CD4-positive, alpha-beta T cell treated with Interferon alpha-2 for 1 hour (primary cell): ENCODE data around the gene MTG1.
A peak's percentile ranks its signal among the peaks of the same experiment; 100 is the strongest.
"Not testable (repeated sequence)": the region's sequence is repeated elsewhere in the genome, so short reads cannot be mapped to it uniquely, and the experiment has no call there.

Experiments used
- DNase-seq, 2 donors: peaks; one replicate each; pipeline ENCODE4 v3.0.0-alpha.2; 2020 to 2022

MTG1 gene

GRCh38 chr10:133359972-133360610 lies 33.9 kb upstream of the MTG1 start:
- no peak for DNase-seq

DNA sequence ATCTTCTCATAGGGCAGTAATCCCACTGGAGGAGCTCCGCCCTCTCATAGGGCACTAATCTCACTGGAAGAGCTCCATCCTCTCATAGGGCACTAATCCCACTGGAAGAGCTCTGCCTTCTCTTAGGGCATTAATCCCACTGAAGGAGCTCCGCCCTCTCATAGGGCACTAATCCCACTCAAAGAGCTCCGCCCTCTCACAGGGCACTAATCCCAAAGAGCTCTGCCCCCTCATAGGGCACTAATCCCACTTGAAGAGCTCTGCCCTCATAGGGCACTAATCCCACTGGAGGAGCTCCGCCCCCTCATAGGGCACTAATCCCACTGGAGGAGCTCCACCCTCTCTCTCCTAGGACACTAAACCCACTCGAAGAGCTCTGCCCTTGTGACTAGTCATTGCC lies 32.7 kb upstream of the MTG1 start:
- DNase-seq = no peak

DNA sequence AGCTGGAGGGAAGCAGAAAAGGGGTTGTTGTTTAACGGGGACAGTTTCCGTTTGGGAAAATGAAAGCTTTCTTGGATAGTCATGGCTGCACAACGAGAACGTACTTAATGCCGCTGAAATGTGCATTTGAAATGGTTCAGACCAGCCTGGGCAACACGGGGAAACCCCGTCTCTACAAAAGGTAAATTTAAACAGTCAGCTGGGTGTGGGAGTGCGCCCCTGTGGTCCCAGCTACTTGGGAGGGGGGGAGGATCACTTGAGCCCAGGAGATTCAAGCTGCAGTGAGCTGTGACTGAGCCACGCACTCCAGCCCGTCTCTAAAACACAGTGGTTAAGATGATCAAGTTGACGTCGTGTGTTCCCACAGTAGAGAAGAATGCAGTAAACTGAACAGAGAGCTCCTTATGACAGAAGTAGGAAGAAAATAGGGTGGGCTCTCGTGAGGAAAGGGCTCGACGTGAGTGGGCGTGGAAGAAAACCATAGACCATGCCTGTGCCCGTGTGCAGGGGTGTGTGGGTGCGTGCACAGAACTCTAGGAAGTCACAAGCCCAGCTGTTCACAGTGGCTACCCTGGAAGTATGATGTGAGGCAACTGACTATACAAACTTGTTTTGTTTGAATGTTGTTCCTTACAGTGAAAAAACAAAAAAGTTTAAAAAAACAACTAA lies 32.0 kb upstream of the MTG1 start:
- DNase-seq = no peak

GRCh38 chr10:133362846-133363245 lies 31.1 kb upstream of the MTG1 start:
- no peak for DNase-seq

GRCh38 chr10:133364645-133365431 lies 29.1 kb upstream of the MTG1 start:
- DNase-seq = no peak

DNA sequence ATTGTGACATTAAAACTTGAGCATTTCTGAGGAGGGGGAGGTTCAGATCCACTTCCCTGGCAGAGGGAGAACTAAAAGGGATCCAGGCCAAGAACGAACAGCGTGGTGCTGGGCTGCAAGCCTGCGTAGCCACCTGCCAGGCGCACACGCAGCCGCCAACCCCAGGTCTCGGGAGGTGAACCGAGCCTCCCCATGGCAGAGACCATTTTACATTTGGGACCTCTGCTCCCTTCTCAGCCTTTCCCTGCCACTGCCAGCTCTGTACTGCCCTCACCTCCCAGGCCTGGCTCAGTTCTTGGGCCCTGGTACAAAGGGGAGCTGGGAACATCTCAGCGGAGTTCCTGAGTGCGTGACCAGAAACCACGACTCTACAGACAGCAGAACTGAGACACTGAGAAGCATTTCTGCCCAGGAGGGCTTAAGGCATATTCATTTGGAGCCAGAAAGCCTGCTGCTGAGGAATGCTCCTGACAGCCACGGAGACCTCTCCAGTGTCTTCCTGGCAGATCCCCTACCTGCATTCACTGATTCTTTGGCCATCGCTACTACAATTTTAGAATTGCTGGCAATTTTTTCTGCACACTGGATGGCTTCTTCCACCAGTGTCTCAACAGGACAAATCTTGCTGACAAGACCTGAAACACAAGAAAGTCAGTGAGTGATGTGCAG lies 28.4 kb upstream of the MTG1 start:
- no peak for DNase-seq

GRCh38 chr10:133366130-133366478 lies 27.9 kb upstream of the MTG1 start:
- DNase-seq = no peak

DNA sequence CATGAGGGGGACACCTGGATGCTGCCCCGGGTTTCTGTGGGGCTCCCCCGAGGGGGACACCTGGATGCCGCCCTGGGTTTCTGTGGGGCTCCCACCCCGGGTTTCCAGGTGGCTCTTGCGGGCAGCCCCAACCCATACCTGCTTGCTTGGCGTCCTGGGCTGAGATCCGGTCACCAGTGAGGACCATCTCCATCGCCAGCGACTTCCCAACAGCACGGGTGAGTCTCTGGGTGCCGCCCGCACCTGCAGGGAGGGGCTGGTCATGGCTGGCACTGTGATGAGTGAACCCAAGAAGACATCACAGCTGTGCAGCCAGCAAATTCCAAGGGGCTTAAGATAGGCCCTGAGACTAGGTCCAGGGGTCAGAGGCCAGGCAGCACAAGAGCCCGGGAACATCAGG lies 27.2 kb upstream of the MTG1 start:
- no peak for DNase-seq

GRCh38 chr10:133367461-133367860 lies 26.5 kb upstream of the MTG1 start:
- DNase-seq = not testable (repeated sequence)

DNA sequence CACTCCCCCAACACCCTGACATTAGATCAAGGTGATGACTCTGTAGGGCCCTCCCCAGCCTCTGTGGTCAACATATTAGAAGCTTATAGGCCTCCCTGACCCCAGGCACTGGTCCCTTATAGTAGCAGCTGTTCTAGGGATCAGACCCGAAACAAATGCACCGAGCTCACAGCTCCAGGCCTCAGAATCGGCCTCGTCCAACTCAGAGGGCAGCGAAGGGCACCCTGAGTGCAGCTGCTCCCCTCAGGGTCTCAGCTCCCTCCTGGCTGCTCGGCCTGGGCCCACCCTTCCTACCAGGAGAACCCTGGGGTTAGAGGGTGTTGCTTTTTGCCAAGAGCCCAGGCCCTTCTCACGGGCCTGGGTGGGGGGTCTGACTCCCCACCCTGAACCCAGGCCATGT lies 25.8 kb upstream of the MTG1 start:
- DNase-seq = no peak

DNA sequence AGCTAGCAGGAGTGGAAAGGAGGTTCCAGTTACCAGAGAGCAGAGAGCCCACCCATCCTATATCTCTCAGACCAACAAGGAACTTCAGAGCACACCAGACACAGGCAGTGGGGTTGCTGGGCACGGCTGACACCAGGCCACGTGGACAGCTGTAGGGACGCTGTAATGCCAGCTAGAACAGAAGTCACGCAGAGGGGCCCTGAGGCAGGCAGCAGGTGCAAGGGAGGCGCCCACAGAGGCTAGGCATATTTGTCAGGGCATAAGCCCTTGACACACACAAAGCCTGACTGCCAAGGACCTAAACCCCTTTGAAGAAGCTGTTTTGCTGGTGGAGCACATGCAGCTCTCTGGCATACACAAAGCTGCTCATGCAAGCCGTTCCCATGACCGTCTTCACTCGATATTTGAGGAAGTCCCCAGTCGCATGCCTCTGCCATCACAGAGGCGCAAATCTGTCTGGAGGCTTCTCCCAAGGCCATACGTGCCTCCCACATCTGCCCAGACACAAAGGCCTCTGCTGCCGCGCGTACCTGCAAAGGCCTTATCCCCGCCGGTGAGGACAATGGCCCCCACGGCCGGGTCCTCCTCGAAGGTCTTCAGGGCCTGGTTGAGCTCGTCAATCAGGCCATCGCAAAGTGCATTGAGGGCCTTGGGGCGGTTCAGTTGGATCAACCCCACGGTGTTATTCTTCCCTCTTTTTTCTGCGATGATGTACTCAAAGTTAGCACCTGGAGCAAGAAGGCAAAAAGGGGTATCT lies 23.7 kb upstream of the MTG1 start:
- DNase-seq = no peak

- DNase-seq = no peak
Observed at GRCh38 chr10:133372507-133372906, 21.4 kb upstream of the MTG1 start.

DNA sequence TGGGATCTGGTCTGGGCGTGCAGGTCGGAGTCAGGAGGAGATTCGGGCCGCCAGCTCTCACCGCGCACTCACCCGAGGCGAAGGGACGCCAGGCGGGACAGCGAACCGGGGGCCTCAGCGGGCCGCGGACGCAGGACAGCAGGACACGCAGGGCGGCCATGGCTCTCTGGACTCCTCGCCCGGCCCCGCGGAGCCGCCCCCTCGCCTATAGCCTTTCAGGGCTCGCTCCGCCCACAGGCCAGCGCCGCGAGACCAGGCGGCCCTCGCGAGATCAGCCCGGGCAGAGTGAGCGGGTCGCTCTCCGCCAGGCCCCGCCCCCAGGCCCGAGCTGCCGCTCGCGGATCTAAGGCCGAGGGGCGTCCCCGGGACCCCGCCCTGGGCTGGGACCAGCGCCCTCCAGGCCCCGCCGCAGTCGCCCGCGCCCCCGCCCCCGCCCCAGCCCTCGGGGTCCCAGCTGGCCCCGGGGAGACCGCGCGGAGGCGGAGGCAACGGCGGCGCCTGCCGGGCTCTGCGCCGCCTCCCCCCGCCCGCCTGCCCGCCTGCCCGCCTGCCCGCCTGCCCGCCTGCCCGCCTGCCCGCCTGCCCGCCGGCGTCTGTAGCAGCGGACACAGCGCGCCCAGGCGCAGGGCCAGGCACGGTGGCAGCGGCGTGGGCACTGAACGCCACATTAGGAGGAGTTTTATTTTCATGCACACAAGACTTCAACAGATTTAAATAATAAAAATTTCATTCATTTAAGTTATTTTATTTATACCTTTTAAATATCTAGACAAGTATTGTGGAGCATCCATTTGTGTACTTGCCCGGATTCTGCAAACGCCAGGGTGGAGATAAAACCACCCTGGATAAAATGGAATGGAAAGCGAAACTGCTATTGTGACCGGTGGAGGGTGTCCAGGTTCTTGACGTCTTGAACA lies 20.5 kb upstream of the MTG1 start, which contains the start of gene ECHS1:
ECHS1 (minus strand) TSS at position 181 of the 917 bp plus-strand sequence; CDS start at position 160, 21 bp downstream.
- DNase-seq = peak; percentile 91 to 94

GRCh38 chr10:133375357-133376115 lies 18.4 kb upstream of the MTG1 start:
- DNase-seq = no peak

DNA sequence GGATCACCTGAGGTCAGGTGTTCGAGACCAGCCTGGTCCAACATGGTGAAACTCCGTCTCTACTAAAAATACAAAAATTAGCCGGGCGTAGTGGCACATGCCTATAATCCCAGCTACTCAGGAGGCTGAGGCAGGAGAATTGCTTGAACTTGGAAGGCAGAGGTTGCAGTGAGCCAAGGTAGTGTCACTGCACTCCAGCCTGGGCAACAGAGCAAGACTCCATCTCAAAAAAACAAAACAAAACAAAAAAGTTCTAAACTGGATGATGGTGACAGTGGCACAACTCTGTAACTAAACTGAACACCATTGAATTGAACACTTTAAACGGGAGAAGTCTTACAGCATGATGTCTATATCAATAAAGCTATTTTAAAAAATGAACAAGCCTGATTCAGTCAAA lies 17.8 kb upstream of the MTG1 start:
- not testable (repeated sequence) for DNase-seq

DNA sequence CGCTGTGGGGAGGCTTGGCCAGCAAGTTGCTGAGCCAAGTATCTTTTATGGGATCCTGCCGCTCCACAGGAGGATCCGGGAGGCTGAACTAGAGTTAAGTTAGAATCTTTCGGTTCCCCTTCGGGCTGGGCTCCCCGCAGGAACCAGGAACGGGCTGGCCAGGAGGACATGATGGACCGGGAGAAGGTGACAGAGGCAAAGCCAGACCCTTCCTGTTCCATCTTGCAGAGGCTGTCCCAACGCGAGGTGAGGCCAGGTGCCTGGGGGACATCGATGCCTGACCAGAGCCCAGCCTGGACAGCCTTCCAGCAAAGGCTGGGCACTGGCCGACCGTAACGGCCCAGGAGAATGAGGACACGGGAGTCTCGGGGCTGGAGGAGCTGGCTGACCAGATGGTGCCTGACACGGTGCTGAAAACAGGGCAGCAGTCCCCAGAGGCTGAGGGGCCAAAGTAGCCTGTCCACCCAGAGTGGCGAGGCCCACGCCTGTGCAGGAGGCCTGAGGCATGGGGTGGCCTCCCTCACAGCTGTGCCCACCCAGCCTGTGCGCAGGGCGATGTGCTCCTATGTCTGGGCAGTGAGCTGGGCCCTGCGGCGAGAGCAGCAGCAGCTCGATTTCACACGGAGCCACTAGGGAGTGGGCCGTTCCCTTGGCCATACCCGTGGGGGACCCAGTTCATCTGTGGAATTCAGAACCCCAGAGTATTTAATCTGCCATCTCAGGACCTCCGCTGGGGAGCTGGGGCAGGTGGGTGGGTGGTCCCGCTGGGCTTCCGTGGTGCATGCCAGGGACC lies 16.7 kb upstream of the MTG1 start:
- no peak for DNase-seq

DNA sequence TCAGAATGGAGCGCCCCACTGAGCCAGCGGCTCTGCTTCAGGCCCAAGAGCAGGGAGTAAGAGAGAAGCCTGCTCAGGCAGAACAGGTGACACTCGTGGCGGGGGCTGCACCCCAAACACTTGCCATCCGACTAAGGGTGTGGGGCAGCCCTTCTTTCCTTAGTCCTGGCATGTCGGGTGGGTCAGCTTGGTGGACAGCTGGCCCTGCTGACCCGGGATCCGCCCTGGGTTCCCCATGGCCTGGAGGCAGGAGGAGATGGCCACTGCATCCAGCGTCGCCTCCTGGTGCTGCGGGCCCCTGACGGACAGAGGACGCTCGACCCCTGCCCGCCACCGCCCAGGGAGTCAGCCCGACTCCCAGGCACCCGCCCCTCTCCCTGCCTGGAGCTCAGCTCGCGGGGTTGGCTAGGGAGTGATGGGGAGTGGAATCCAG lies 16.1 kb upstream of the MTG1 start:
- no peak for DNase-seq

DNA sequence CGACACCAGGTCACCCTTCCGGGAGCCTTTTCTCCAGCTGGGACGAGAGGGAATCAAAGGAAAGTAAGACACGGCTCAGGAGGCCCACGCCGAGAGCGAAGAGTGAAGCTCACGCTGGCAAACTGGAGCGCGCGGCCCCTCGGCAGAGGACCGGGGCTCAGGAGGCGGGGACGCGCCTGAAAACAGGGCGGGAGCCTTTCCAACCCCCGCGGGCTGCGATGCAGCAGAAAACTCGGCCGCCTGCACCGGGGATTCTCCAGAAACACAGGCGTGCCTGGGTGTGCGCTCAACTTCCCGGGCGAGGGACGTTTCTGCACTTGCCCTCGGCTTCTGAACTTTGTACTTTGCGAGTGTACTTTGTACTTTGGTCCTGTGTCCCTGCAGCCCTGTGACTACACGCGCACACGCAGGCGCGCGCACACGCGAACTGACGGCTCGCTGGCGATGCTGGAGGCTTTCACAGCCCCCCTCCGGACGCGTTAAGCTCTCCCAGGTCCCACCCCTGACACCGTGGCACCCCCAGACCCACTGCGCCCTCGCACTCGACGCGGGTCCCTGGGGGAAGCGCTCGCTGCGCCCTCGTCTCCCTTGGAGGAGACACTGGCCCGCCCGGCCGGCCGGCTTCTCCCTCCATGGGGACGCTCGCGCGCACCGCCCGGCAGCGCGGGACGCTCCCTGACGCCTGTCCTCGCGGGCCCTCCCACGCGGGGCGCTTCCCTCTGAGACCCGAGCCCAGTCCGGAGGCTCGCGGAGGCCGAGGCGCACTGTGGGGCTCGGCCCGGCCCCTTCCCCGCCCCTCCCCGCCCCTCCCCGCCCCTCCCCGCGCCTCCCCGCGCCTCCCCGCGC lies 15.5 kb upstream of the MTG1 start:
- DNase-seq = peak; percentile 37 to 62
